Subcutaneous adipose tissue (tissue), 4 donors: ENCODE measurements around the gene RASGRP2. TPM values are rescaled to one million over a fixed set of nuclear protein-coding genes. Genes with fewer than 3 reads are reported as not detected.

Experiments
- total RNA-seq, 4 donors: library from RNA; depleted of rRNA; stranded (reverse); fragments of >200 nt; gene quantifications; one replicate each; pipeline ENCODE4 v1.1.0, GENCODE V29; 2016
- TF ChIP-seq, protein P1 (sequence below): fragments of 450-650 bp; IDR thresholded peaks from one replicate; pipeline ENCODE4 v1.5.1; 2016; ENCODE audit warnings: low read depth, mild to moderate bottlenecking, control low read depth, antibody characterized with exemption, moderate library complexity

The RASGRP2 gene
- total RNA-seq: 10 to 100 TPM in 3 of 4 donors, 1 to 10 TPM in 1; 6.8 to 47.5 (median 14.6) TPM

- TF ChIP-seq, protein P1, sequence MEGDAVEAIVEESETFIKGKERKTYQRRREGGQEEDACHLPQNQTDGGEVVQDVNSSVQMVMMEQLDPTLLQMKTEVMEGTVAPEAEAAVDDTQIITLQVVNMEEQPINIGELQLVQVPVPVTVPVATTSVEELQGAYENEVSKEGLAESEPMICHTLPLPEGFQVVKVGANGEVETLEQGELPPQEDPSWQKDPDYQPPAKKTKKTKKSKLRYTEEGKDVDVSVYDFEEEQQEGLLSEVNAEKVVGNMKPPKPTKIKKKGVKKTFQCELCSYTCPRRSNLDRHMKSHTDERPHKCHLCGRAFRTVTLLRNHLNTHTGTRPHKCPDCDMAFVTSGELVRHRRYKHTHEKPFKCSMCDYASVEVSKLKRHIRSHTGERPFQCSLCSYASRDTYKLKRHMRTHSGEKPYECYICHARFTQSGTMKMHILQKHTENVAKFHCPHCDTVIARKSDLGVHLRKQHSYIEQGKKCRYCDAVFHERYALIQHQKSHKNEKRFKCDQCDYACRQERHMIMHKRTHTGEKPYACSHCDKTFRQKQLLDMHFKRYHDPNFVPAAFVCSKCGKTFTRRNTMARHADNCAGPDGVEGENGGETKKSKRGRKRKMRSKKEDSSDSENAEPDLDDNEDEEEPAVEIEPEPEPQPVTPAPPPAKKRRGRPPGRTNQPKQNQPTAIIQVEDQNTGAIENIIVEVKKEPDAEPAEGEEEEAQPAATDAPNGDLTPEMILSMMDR: no peak
Observed at GRCh38 chr11:64743591-64744543, at the start of gene RASGRP2. TSS of gene RASGRP2 (minus strand) at chr11:64744142. CDS start at chr11:64742866, 1,276 bp downstream.

- TF ChIP-seq, protein P1: no peak
Observed at GRCh38 chr11:64792482-64792881, 48.5 kb upstream of the RASGRP2 start.

DNA sequence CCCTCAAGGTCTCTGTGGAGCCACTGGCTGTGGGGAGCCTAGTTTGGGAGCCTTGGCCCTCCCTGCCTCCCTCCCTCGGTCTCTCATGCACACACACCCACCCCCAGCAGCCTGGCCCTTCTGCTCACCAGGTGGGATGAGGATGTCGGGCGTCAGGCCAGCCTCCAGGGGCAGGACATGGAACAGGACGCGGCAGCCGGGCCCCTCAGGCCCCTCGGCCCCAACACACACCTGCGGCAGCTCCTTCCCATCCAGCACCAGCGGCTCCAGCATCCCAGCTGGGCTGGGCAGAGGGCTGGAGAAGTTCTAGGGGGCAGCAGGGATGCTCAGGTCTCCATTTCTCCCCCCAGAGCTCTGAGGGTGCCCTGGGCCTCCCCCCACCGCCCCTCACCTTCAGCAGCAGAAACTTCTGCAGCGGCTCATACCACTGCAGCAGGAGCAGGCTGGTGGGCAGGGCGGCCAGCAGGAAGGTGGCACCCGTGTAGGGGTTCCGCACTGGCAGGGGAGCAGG, 47.9 kb upstream of the RASGRP2 start:
- TF ChIP-seq, protein P1: no peak

GRCh38 chr11:64790205-64791095, 46.5 kb upstream of the RASGRP2 start:
- TF ChIP-seq, protein P1: no peak

DNA sequence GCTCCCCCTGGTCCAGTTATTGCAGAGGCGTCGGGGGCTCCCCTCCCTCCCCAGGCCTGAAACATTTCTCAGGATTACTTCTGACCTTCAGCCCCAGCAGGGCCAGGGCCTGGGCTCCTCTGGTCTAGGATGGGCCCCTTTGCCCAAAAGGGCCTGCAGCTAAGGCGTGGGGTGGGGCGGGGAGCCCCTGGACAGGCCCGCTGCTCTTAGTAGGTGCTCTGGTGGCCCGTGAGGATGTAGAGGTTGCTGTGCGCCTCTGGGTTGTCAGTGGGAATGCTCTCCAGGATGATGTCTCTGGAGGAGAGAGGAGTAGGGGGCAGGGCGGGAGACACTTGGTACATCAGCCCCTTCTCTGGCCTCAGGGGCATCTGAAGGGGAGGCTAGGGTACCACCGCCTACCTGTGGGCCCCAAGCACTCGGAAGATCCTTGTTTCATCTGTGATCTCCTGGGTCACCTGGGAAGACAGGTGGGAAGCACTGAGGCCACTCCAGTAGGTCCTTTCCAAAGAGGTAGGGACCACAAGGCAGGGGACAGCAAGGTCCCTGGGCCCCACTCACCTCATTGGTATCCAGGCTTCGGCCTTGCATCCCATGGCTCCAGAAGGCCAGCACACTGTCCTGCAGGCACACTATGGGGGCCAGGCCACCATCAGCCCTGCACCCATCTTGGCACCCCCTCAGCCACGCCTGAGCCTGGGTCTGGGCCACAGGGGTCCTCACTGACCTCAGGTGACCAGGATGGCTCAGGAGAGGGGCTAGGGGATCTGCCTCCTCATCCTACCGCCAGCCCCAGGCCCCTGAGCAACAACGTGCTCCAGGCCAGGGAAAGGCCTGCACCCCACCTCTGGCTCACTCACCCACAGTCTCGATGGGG, 45.6 kb upstream of the RASGRP2 start:
- TF ChIP-seq, protein P1: no peak

- TF ChIP-seq, protein P1: no peak
Observed at GRCh38 chr11:64788321-64789215, 44.6 kb upstream of the RASGRP2 start.
